T-helper 9 cell (primary cell): ENCODE data around the gene PARVB.

Experiments
- DNase-seq: peaks from one replicate; pipeline ENCODE4 v3.0.0-alpha.2; 2020

Gene PARVB

GRCh38 chr22:44164031-44164430, 139.9 kb downstream of the PARVB start:
- DNase-seq: no peak

DNA sequence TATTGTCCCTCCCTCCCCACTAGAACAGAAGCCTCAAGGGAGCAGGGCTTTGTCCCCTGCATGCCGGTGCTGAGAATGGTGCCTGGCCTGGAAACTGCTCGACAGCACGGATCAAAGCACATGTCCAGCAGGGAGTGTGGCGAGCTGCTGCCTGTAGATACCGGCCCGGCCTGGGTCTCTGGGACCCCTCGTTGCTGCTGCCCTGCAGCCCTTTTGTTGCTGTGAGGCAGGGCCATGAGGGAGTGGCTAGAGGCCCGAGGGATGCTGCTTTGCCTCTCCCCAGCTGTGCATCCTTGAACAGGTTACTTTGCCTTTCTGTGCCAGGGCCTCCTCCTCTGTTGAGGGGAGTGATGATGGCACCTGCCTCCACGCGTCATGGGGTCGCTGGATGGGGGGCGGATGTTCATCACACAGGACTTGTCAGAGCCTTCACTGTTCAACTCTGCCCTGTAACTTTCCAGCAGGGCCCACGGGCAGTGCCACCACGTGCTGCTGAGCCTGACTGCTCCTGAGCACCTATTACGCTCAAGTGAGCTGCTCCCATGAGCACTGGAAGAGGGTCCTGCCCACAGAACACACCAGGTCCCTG, 141.3 kb downstream of the PARVB start:
- no peak for DNase-seq

GRCh38 chr22:44166498-44167276, 142.6 kb downstream of the PARVB start:
- no peak for DNase-seq

DNA sequence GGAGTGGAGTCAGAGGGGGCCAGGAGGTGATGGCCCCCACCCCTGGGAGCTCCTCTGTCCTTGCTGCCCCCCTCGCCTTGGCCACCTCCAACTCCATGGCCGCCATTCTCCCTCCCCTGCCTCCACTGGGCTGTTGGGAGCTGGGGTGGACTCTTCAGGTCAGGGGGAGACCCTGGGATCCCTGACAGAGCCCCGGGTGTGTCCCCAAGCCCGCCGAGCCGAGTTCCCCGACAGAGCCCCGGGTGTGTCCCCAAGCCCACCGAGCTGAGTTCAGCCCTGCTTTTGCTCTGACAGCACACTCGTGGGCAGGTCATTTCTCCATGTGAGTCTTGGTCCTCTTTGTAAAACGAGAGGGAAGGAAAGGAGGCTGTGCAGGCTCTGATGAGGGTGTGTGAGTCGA, 143.4 kb downstream of the PARVB start:
- no peak for DNase-seq

GRCh38 chr22:44168206-44168605, 144.1 kb downstream of the PARVB start:
- DNase-seq: no peak

GRCh38 chr22:44170470-44170869, 146.4 kb downstream of the PARVB start:
- DNase-seq: no peak

DNA sequence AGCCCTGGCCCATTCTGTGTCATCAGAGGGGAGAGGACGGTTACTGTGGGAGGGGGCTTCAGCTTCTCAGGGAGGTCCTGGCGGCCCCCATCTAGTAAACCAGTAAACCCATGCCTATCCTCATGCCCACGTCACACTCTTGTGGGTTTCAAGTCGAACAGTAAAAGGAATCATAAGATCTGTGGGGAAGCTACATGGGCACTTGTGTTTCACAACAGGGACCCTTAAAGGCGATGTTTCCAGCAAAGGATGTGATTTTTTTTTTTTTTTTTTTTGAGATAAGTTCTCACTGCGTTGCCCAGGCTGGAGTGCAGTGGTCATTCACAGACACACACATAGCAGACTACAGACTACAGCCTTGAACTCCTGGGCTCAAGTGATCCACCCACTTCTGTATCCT, 147.5 kb downstream of the PARVB start:
- DNase-seq: no peak

DNA sequence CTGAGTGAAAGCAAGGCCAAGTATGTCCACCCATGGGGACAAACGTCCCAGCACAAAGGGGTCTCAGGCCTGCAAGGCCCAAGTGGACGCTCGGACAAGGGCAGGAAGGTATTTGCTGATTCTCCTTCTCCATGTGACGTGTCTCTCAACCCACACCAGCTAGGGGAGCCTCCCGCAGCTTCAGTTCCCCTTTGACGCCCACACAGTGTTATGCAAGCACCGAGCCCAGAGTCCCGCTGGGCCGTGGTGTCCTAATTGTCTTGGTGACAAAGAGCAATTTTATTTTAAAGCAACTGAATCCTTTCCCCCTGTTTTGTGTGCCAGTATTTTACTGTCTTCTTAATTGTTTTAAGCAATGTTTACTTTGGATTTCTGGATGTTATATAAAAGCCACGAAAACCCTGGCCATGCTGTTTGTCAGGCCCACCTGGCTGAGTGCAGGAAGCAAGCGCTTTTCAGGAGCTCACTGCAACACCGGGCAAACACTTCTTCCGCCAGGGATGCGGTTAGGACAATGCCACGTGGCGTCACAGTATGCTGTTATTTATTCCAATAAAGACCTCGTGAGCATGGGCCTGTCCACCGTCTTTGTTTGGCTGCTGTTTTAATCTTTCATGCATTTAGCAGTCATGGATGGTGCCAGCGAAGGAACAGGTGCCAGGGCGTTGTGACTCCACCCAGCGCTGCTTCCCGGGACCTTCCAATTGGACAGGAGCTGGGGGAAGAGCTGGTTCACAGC, 148.4 kb downstream of the PARVB start:
- DNase-seq: no peak

DNA sequence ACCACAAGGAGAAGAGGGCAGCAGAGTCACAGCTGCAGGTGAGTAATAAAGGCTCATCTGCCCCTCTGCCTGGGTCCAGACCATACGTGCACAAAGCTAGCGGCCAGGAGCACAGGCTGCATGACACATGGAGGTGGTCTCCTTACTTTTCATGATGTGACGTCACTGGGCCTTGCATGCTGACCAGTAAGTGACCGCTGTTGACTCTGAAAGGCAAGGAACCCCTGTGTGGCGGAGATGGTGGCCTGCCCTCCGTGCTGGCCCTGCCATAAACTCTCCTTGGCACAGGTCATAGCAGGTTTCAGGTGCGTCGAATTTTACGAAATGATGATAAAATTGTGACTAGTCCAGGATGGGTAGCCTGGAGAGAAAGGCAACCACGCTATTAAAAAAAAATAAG, 149.1 kb downstream of the PARVB start:
- no peak for DNase-seq

DNA sequence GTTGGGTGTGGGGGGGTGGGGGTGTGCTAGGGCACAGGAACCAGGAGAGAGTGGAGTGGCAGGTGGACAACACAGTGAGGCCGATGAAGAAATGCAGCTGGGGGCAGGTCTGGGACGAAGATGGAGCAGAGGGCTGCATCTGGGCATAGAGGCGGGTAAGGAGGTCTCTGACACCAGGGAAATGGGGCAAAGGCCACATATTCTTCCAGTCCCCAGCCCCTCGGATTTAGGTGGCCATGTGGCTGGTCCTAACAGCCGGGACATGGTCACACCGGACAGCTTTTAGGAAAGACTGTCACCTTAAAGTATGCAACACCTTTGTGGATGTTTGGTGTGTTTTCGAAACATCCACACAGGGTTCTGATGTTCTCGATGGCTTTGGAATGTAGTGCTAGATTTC, 151.6 kb downstream of the PARVB start:
- no peak for DNase-seq

DNA sequence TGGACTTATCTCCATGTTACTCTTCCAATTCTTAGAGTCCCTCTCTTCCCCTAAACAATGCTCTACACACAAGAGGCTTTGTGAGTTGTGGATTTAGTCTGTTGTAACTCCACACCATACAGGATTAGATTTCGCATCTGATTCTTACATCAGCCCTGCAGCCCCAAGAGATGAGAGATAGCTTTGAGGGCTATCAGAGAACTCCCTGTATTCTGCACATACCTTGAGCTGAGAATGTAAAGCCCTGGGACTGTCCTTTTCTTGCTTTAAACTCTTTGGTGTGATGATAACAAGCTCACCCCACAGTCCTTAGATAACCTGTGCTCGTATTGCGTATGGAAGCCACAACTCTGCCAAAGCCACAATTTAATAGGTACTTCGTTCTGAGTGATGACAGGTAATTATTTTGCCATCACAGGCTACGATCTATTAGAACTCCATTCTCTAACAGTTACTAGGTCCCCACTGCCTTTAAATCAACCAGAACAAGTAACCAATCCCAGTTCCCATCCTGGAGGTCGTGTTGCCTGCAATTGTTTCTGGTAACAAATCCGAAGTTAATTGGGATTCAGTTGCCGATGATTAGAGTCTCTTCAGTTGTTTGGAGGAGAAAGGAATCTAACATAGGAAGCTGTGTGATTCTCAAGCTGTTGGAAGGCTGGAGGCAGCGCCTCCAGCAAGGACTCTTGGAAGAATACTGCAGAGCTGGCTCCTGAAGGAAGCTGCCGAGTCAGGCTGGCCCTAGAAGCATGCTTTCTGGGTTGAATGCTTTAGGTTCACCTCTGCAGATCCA, 155.3 kb downstream of the PARVB start:
- DNase-seq: no peak

DNA sequence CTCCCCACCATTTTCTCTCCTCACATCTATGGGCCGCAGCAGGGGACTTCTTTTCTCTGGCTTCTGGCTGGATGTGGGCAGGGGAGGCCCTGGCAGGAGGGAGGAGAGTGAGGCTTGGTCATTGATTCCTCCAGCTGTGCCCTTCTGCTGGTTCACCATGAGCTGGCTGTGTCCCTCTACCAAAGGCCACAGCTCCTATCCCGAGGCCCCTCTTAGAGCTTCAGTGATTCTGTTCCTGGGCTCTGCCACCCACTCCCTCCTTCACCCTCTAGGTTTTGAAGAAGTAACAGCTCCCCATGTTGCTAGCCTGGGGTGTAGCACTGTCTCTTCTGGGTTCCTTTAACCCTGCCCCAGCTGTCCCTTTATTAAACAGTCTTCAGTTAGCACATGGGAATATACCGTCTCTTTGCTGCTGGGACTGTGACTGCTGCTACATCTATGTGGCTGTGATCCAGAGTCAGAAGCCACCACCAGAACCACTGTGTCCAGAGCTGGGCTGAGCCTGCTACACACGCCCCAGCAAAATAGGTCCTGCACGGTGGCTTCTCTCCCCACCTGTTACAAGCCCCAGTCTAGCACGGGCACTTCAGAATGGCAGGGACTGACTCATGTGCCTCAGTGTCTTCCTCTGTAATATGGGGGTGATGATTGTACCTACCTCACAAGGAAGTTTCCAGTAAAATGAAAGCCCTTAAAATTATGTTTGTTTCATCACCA, 156.0 kb downstream of the PARVB start:
- no peak for DNase-seq

GRCh38 chr22:44180706-44181032, 156.6 kb downstream of the PARVB start, which contains the start of gene PARVG:
Gene PARVG (plus strand): TSS chr22:44180925. CDS start chr22:44183330, 2,405 bp downstream.
- DNase-seq: peak; percentile 24

DNA sequence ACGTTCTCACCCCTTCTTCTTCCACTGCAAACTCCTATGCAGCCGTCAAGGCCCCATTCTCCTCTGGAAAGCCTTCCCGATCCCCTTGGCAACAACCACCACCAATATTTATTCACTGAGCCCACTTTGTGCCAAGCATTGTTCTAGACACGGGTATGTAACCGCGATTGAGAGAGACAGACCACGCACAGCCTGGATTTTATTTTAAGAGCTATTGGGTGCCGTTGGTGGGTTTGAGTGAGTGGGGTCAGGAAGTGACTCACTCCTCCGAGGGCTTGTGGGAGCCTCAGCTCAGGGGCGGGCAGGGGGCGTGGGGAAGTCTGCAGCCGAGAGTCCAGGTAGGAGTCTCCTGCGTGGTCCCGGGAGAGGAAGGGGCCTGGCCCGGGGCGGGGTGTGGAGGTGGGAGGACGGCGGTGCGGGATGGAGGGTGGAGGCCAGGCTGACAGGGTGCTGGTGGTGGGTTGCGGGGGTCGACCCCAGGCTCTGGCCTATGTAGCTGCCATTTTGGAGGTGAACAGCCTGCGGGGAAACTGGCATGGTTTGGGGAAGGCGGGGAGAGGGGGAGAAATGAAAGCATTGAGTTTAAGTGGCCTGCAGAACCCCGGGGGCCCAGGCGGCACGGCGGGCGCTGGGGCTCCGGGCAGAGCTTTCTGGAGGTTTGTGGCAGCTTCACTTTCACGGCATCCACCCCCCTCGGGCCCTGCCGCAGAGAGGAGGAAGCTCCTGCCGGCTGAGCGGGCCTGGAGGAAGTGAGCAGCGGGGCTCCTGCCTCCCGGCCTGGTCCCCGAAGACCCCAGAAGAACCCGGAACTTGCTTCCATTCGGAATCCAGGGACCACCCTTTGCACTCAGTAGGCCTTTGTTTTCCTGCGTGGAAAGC, 157.2 kb downstream of the PARVB start:
- peak; percentile 59 for DNase-seq

GRCh38 chr22:44181912-44182587, 157.9 kb downstream of the PARVB start:
- DNase-seq: peak; percentile 15

DNA sequence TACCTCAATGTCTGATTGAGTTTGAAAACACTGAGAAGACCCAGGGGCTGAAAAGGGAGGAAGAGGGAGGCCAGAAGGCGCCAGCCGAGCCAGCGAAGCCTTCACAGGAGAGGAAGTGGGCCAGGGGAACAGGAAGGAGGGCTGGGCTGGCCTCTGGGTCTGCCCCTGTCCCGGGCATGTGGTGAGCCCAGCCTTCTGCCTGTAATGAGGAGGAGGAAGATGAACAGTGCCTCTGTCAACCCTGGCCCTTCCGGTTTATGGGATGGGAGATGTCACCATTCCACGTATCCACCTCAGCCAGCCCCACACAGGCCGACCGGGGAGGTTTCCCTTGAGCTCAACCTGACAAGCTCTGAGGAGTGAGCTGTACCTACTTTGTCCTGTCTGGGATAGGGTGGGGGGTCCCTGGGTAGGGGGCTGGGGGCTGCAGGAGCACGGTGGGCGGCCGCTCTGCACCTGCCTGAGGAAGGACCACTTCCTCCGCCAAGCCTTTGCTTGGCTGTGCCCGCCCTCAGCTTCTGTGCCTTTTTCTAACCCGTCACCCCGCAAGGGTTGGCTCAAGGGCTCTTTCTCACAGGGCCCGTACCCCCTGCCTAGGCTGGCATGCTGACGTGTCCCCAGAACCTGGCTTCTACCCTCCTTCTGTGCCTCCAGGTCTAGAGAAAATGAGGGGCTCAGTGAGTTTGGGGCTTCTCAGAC, 158.6 kb downstream of the PARVB start:
- DNase-seq: peak; percentile 22

GRCh38 chr22:44183287-44183588, 159.1 kb downstream of the PARVB start:
- no peak for DNase-seq

- DNase-seq: no peak
These were observed 159.9 kb downstream of the PARVB start for GRCh38 chr22:44184006-44184405.

DNA sequence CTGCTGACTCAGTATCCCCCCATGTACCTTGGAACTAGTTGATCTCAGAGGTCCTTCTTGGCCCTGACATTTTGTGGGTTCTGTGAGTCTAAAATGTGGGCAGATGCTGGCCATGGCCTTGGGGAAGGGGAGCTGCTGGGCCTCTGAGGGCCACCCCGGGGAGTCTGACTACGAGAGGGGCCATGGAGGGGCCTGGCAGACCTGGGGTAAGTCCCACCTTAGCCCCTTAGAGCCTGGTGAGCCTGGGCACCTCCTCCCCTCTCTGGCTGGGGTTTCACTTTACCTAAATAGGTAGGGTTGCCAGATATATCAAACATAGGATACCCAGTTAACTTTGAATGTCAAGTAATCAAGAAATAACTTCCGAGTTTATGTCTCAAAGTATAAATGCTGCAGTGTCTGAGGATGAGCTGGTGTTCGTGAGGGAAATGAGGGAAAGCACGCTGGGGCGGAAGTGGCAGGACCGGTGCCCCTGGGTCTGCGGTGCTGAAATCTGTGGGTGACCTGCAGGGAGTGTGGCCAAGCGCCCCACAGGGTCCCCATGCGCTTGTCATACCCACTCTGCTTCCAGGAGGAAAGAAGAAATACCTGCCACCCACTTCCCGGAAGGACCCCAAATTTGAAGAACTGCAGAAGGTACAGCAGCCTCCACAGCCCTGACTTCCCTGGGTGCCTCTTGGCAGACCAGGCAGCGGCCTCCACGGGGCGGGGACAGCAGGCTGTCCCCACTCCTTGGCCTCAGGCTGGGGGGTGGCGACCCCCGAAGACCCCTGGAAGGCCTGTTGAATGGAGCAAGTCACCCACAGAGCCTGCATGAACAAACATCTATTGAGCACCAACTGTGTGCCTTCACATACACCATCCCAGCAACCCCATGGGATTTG, 161.4 kb downstream of the PARVB start:
- no peak for DNase-seq
